Liver (tissue), 9 donors: Measurements from ENCODE around the gene BZW2. TPM values are rescaled to one million over a fixed set of nuclear protein-coding genes. Genes with fewer than 3 reads are reported as not detected.
A peak's percentile ranks its signal among the peaks of the same experiment; 100 is the strongest.

Experiments used
- DNase-seq: peaks from one replicate; pipeline ENCODE4 v3.0.0-alpha.2; 2017; ENCODE audit warnings: low spot score
- H3K27ac ChIP-seq, 2 donors: one replicate each; pipeline ENCODE4 v1.7.0; 2013; ENCODE audit warnings: inconsistent platforms in 2 of 2, low read length in 2 of 2, control low read depth in 1 of 2, low read depth in 1 of 2, mild to moderate bottlenecking in 1 of 2
- H3K27me3 ChIP-seq, 4 donors: one replicate each; pipeline versions ENCODE4 v1.6.1 to v1.7.0; 2013; ENCODE audit warnings: low read length in 3 of 4, inconsistent platforms in 1 of 4, mild to moderate bottlenecking in 1 of 4, moderate library complexity in 1 of 4; ENCODE audit not compliant: control insufficient read depth in 4 of 4, insufficient read depth in 4 of 4
- H3K36me3 ChIP-seq, 4 donors: one replicate each; pipeline versions ENCODE4 v1.6.1 to v1.7.0; 2013; ENCODE audit warnings: low read length in 3 of 4, mild to moderate bottlenecking in 3 of 4, low read depth in 1 of 4, moderate library complexity in 1 of 4; ENCODE audit not compliant: control insufficient read depth in 4 of 4, insufficient read depth in 3 of 4
- H3K4me1 ChIP-seq, 4 donors: one replicate each; pipeline versions ENCODE4 v1.6.1 to v1.7.0; 2013; ENCODE audit warnings: low read length in 3 of 4, mild to moderate bottlenecking in 3 of 4, moderate library complexity in 1 of 4; ENCODE audit not compliant: control insufficient read depth in 4 of 4, insufficient read depth in 4 of 4
- H3K4me3 ChIP-seq, 3 donors: one replicate each; pipeline versions ENCODE4 v1.6.1 to v1.7.0; 2013; ENCODE audit warnings: low read length in 3 of 3, control low read depth in 1 of 3, low read depth in 1 of 3, mild to moderate bottlenecking in 1 of 3
- H3K9ac ChIP-seq, 2 donors: one replicate each; pipeline ENCODE4 v1.7.0; 2013; ENCODE audit warnings: low read length in 2 of 2, mild to moderate bottlenecking in 2 of 2, moderate library complexity in 2 of 2, control low read depth in 1 of 2, low read depth in 1 of 2
- H3K9me3 ChIP-seq, 4 donors: one replicate each; pipeline versions ENCODE4 v1.6.1 to v1.7.0; 2013; ENCODE audit warnings: low read length in 3 of 4; ENCODE audit not compliant: control insufficient read depth in 4 of 4
- EGR1 ChIP-seq, 2 donors: IDR thresholded peaks; 2 replicates each; pipeline ENCODE4 v1.6.1; 2016 to 2018; ENCODE audit warnings: antibody characterized with exemption in 2 of 2, low read depth in 2 of 2
- FOXA1 ChIP-seq: IDR thresholded peaks from 2 replicates; pipeline ENCODE4 v1.6.1; 2016; ENCODE audit warnings: antibody characterized with exemption
- FOXA2 ChIP-seq: IDR thresholded peaks from 2 replicates; pipeline ENCODE4 v1.6.1; 2016; ENCODE audit warnings: antibody characterized with exemption
- GABPA ChIP-seq, 2 donors: IDR thresholded peaks in 1 of 2; conservative IDR thresholded peaks in 1 of 2; 2 replicates each; pipeline ENCODE4 v1.6.1; 2016; ENCODE audit warnings: antibody characterized with exemption in 2 of 2, mild to moderate bottlenecking in 1 of 2, moderate library complexity in 1 of 2
- HNF4A ChIP-seq, 2 donors: conservative IDR thresholded peaks; 2 replicates each; pipeline ENCODE4 v1.6.1; 2016; ENCODE audit warnings: antibody characterized with exemption in 2 of 2, mild to moderate bottlenecking in 2 of 2
- HNF4G ChIP-seq: IDR thresholded peaks from 2 replicates; pipeline ENCODE4 v1.6.1; 2016; ENCODE audit warnings: antibody characterized with exemption
- JUND ChIP-seq, 2 donors: IDR thresholded peaks; 2 replicates each; pipeline ENCODE4 v1.6.1; 2016; ENCODE audit warnings: antibody characterized with exemption in 2 of 2
- NR2F2 ChIP-seq: IDR thresholded peaks from 2 replicates; pipeline ENCODE4 v1.6.1; 2016; ENCODE audit warnings: antibody characterized with exemption
- RAD21 ChIP-seq, 2 donors: IDR thresholded peaks; 2 replicates each; pipeline ENCODE4 v1.6.1; 2016; ENCODE audit warnings: antibody characterized with exemption in 2 of 2, mild to moderate bottlenecking in 2 of 2
- RXRA ChIP-seq, 2 donors: IDR thresholded peaks; 2 replicates each; pipeline ENCODE4 v1.6.1; 2017 to 2018; ENCODE audit warnings: antibody characterized with exemption in 2 of 2, mild to moderate bottlenecking in 1 of 2
- SP1 ChIP-seq: IDR thresholded peaks from 2 replicates; pipeline ENCODE4 v1.6.1; 2018; ENCODE audit warnings: antibody characterized with exemption, mild to moderate bottlenecking
- TAF1 ChIP-seq: conservative IDR thresholded peaks from 2 replicates; pipeline ENCODE4 v1.6.1; 2016; ENCODE audit warnings: antibody characterized with exemption, mild to moderate bottlenecking
- YY1 ChIP-seq: IDR thresholded peaks from 2 replicates; pipeline ENCODE4 v1.6.1; 2016; ENCODE audit warnings: antibody characterized with exemption, mild to moderate bottlenecking
- WGBS: extraction: QIAGEN DNeasy Blood & Tissue Kit; methylation state at CpG from one replicate; pipeline ENCODE4 v1.1.7; 2013; 5-methylcytosine and 5-hydroxymethylcytosine counted together
- polyA plus RNA-seq, 2 donors: library from polyadenylated mRNA; stranded (reverse) in 1 of 2; unstranded in 1 of 2; fragments of 200-250 nt in 1 of 2; fragments of >200 nt in 1 of 2; fragmentation: Nextera tagmentation in 1 of 2; extraction: Ambion mirVana in 1 of 2; gene quantifications; one replicate each; pipeline versions ENCODE4 v1.2.1 to v1.2.3, GENCODE V29; 2013 to 2015
- total RNA-seq, 2 donors: library from RNA; depleted of rRNA; stranded (reverse); fragments of >200 nt; gene quantifications; one replicate each; pipeline ENCODE4 v1.2.3, GENCODE V29; 2014
- TF ChIP-seq, protein P1 (sequence below): IDR thresholded peaks from 2 replicates; pipeline ENCODE4 v1.6.1; 2016; ENCODE audit warnings: antibody characterized with exemption
- TF ChIP-seq, protein P2 (sequence below): IDR thresholded peaks from 2 replicates; pipeline ENCODE4 v1.6.1; 2016; ENCODE audit warnings: antibody characterized with exemption
- TF ChIP-seq, protein P3 (sequence below): fragments of 150-350 bp; IDR thresholded peaks from 2 replicates; pipeline ENCODE4 v1.5.1; 2017; ENCODE audit warnings: improper control_type of control experiment, low read depth, low read length; ENCODE audit not compliant: missing input control
- TF ChIP-seq, protein P4 (sequence below): IDR thresholded peaks from 2 replicates; pipeline ENCODE4 v1.6.1; 2016; ENCODE audit warnings: antibody characterized with exemption, mild to moderate bottlenecking
- donor health status: healthy.
- donor health status: healthy.
- donor health status: healthy.
- donor health status: healthy.
- donor health status: healthy.

The BZW2 gene
- total and polyA plus RNA-seq, 4 donors: 10.9 to 18.6 (median 13.1) TPM

- Histone ChIP-seq H3K4me3 (no peak overlapping the region), H3K9ac (no peak overlapping the region), H3K36me3 (no peaks in the 10 kb centered on the region), H3K27me3 (no peaks in the 10 kb centered on the region), H3K4me1 (peaks cover 4 to 11% (median 4%) of the 10 kb centered on the region in 4 donors), H3K27ac (no peak overlapping the region), H3K9me3 (no peaks in the 10 kb centered on the region)
- 50% methylated on average over 1 of the region's 1 CpG for WGBS
- DNase-seq: no peak
- TF ChIP-seq RXRA (IDR thresholded peaks at IDR 0.05): peak in 1 of 2 donors; percentile 36
- peak; percentile 49 for TF ChIP-seq YY1
- TF ChIP-seq SP1: no peak
- no peak for TF ChIP-seq FOXA2
These were observed 78.4 kb downstream of the BZW2 start for GRCh38 chr7:16724344-16724743.

- H3K27ac ChIP-seq: no peak overlapping the region
- no peak overlapping the region for H3K9ac ChIP-seq
- 32% methylated on average over 2 of the region's 2 CpGs for WGBS
- H3K9me3 ChIP-seq: no peaks in the 10 kb centered on the region
- DNase-seq: no peak
- H3K27me3 ChIP-seq: no peaks in the 10 kb centered on the region
- TF ChIP-seq SP1: peak; percentile 10
- TF ChIP-seq FOXA1: peak; percentile 20
- no peak for TF ChIP-seq EGR1 (IDR thresholded peaks at IDR 0.05; ENCODE audit: low read depth in 2 of 2)
- TF ChIP-seq, protein P1, sequence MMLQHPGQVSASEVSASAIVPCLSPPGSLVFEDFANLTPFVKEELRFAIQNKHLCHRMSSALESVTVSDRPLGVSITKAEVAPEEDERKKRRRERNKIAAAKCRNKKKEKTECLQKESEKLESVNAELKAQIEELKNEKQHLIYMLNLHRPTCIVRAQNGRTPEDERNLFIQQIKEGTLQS: no peak
- TF ChIP-seq HNF4G: no peak
- TF ChIP-seq TAF1: no peak
- TF ChIP-seq RAD21 (IDR thresholded peaks at IDR 0.05): no peak
- peak in 1 of 2 donors; percentile 24 for TF ChIP-seq RXRA (IDR thresholded peaks at IDR 0.05)
- TF ChIP-seq, protein P2, sequence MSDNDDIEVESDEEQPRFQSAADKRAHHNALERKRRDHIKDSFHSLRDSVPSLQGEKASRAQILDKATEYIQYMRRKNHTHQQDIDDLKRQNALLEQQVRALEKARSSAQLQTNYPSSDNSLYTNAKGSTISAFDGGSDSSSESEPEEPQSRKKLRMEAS: no peak
- TF ChIP-seq HNF4A (conservative IDR thresholded peaks at IDR 0.05): peak; percentile 64 to 67
- no peak for TF ChIP-seq FOXA2
- H3K36me3 ChIP-seq: no peaks in the 10 kb centered on the region
- no peak overlapping the region for H3K4me3 ChIP-seq
- H3K4me1 ChIP-seq: peaks cover 4 to 11% (median 4%) of the 10 kb centered on the region in 4 donors
These were observed 80.2 kb downstream of the BZW2 start for GRCh38 chr7:16726189-16726588.

DNA sequence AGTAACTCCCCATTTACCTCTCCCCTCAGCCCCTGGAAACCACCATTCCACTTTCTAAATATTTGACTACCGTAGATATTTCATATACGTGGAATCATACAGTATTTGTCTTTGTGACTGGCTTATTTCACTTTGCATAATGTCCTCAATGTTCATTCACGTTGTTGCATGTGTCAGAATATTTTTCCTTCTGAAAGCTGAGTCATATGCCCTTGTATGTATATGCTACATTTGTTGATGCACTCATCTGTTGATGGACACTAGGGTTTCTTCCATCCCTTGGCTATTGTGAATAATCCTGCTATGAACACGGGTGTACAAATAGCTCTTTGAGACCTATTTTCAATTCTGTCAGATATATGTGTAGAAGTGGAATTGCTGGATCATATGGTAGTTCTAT is 81.8 kb downstream of the BZW2 start:
- Histone ChIP-seq H3K4me3 (no peak overlapping the region), H3K27ac (no peak overlapping the region), H3K9ac (no peak overlapping the region), H3K9me3 (no peaks in the 10 kb centered on the region), H3K4me1 (peaks cover 4 to 11% (median 4%) of the 10 kb centered on the region in 4 donors), H3K27me3 (no peaks in the 10 kb centered on the region), H3K36me3 (no peaks in the 10 kb centered on the region)
- no peak for DNase-seq
- TF ChIP-seq SP1 (no peak), NR2F2 (no peak), HNF4G (no peak), EGR1 (IDR thresholded peaks at IDR 0.05; ENCODE audit: low read depth in 2 of 2) (no peak), HNF4A (conservative IDR thresholded peaks at IDR 0.05) (no peak), TAF1 (no peak), FOXA2 (no peak), RXRA (IDR thresholded peaks at IDR 0.05) (no peak), FOXA1 (no peak), JUND (IDR thresholded peaks at IDR 0.05) (no peak), GABPA (IDR thresholded peaks at IDR 0.05 in 1 of 2, conservative IDR thresholded peaks at IDR 0.05 in 1 of 2) (no peak), RAD21 (IDR thresholded peaks at IDR 0.05) (no peak)
- TF ChIP-seq, protein P2: no peak
- TF ChIP-seq, protein P3, sequence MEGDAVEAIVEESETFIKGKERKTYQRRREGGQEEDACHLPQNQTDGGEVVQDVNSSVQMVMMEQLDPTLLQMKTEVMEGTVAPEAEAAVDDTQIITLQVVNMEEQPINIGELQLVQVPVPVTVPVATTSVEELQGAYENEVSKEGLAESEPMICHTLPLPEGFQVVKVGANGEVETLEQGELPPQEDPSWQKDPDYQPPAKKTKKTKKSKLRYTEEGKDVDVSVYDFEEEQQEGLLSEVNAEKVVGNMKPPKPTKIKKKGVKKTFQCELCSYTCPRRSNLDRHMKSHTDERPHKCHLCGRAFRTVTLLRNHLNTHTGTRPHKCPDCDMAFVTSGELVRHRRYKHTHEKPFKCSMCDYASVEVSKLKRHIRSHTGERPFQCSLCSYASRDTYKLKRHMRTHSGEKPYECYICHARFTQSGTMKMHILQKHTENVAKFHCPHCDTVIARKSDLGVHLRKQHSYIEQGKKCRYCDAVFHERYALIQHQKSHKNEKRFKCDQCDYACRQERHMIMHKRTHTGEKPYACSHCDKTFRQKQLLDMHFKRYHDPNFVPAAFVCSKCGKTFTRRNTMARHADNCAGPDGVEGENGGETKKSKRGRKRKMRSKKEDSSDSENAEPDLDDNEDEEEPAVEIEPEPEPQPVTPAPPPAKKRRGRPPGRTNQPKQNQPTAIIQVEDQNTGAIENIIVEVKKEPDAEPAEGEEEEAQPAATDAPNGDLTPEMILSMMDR: no peak
- TF ChIP-seq, protein P4, sequence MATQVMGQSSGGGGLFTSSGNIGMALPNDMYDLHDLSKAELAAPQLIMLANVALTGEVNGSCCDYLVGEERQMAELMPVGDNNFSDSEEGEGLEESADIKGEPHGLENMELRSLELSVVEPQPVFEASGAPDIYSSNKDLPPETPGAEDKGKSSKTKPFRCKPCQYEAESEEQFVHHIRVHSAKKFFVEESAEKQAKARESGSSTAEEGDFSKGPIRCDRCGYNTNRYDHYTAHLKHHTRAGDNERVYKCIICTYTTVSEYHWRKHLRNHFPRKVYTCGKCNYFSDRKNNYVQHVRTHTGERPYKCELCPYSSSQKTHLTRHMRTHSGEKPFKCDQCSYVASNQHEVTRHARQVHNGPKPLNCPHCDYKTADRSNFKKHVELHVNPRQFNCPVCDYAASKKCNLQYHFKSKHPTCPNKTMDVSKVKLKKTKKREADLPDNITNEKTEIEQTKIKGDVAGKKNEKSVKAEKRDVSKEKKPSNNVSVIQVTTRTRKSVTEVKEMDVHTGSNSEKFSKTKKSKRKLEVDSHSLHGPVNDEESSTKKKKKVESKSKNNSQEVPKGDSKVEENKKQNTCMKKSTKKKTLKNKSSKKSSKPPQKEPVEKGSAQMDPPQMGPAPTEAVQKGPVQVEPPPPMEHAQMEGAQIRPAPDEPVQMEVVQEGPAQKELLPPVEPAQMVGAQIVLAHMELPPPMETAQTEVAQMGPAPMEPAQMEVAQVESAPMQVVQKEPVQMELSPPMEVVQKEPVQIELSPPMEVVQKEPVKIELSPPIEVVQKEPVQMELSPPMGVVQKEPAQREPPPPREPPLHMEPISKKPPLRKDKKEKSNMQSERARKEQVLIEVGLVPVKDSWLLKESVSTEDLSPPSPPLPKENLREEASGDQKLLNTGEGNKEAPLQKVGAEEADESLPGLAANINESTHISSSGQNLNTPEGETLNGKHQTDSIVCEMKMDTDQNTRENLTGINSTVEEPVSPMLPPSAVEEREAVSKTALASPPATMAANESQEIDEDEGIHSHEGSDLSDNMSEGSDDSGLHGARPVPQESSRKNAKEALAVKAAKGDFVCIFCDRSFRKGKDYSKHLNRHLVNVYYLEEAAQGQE: no peak
- 97% methylated on average over 4 of the region's 4 CpGs for WGBS
